Skeletal muscle cell (primary cell): ENCODE results near the gene ACAP1.
"Not testable (repeated sequence)": the region's sequence is repeated elsewhere in the genome, so short reads cannot be mapped to it uniquely, and the experiment has no call there.

Experiments
- DNase-seq: peaks from one replicate; pipeline ENCODE4 v3.0.0-alpha.2; 2010; ENCODE audit warnings: low read depth
- H3K4me3 ChIP-seq: 2 replicates; pipeline ENCODE4 v1.5.1; 2011; ENCODE audit warnings: low read depth, mild to moderate bottlenecking, control low read depth, low read length, moderate library complexity

Gene ACAP1

GRCh38 chr17:7348478-7349242, 12.3 kb downstream of the ACAP1 start:
- no peak for DNase-seq
- H3K4me3 ChIP-seq, result no peak overlapping the region

GRCh38 chr17:7351665-7352502, 15.6 kb downstream of the ACAP1 start, which contains the start of gene KCTD11:
KCTD11 (plus strand) TSS chr17:7352162.
- DNase-seq, result peak; percentile 72
- peak within 1 kb of the TSS; percentile 96 for H3K4me3 ChIP-seq

GRCh38 chr17:7352503-7352889, 16.2 kb downstream of the ACAP1 start:
- no peak for DNase-seq
- H3K4me3 ChIP-seq, result peak overlapping the region; percentile 96

- DNase-seq, result no peak
- peak overlapping the region; percentile 96 for H3K4me3 ChIP-seq
Observed at GRCh38 chr17:7352910-7353635, 16.7 kb downstream of the ACAP1 start.

GRCh38 chr17:7354262-7354843, 18.0 kb downstream of the ACAP1 start:
- DNase-seq, result peak; percentile 54

GRCh38 chr17:7355053-7355452, 18.7 kb downstream of the ACAP1 start, which contains the start of gene TMEM95:
TMEM95 (plus strand) TSS chr17:7355156; CDS start chr17:7355205, 49 bp downstream.
- H3K4me3 ChIP-seq, result peak within 1 kb of the TSS; percentile 8
- DNase-seq, result no peak

More at GRCh38 chr17:7354262-7354843, 18.0 kb downstream of the ACAP1 start:
- H3K4me3 ChIP-seq, result no peak overlapping the region

GRCh38 chr17:7355573-7355972, 19.2 kb downstream of the ACAP1 start:
- no peak overlapping the region for H3K4me3 ChIP-seq
- no peak for DNase-seq

DNA sequence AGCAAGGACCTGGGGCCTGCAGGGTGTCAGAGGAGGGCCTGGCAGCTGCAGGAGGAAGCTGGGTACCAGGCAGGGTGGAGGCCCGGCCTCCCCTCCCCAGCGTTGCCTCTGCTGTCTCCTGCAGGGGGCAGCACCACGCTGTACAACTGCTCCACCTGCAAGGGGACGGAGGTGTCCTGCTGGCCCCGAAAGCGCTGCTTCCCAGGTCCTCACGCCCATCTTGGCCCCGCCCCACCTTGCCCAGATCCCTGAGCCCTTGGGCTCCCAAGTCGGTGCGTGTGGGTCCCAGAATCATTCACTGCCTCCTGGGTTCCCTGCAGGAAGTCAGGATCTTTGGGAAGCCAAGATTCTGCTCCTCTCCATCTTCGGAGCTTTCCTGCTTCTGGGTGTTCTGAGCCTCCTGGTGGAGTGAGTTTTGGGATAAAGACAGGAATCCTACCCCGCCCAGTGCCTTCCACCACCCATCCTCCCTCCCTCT, 19.8 kb downstream of the ACAP1 start:
- no peak overlapping the region for H3K4me3 ChIP-seq
- DNase-seq, result no peak

- no peak overlapping the region for H3K4me3 ChIP-seq
- DNase-seq, result no peak
Observed at GRCh38 chr17:7356756-7357155, 20.4 kb downstream of the ACAP1 start.

GRCh38 chr17:7357381-7357780, 21.1 kb downstream of the ACAP1 start:
- no peak overlapping the region for H3K4me3 ChIP-seq
- no peak for DNase-seq

- DNase-seq, result no peak
Observed at GRCh38 chr17:7361906-7362305, 25.6 kb downstream of the ACAP1 start.

DNA sequence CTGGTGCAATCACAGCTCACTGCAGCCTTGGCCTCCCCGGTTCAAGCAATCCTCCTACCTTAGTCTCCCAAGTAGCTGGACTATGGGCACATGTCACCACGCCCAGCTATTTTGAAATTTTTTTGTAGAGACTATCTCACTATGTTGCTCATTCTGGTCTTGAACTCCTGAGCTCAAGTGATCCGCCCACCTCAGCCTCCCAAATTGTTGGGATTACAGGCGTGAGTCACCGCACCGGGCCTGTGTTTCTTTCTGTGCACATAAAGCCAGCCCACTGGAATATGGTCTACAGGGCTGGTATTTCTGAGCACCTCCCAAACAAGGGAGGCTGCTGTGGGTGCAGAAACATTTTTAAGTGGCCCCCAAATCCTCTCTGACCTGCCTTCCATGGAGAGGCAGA, 27.0 kb downstream of the ACAP1 start:
- no peak overlapping the region for H3K4me3 ChIP-seq
- DNase-seq, result no peak

More at GRCh38 chr17:7361906-7362305, 25.6 kb downstream of the ACAP1 start:
- no peak overlapping the region for H3K4me3 ChIP-seq

DNA sequence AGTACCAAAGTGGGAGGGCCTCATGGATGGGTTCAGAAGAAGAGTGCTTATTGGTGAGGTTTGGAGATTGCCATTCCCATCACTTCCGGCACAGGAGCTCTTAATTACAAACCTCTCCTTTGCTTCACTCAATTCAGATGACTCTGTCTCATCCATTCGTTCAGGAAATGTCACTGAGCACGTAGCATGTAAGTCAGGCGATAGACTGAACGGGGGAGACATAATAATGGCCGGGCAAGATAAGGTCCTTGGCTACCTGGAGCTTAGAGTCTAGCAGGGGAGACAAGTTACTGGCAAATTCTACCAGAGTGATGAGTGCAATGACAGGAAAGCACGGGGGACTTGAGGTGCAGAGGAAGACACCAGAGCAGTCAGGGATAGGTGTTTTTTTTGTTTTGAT, 29.6 kb downstream of the ACAP1 start:
- H3K4me3 ChIP-seq, DNase-seq: not testable (repeated sequence)

DNA sequence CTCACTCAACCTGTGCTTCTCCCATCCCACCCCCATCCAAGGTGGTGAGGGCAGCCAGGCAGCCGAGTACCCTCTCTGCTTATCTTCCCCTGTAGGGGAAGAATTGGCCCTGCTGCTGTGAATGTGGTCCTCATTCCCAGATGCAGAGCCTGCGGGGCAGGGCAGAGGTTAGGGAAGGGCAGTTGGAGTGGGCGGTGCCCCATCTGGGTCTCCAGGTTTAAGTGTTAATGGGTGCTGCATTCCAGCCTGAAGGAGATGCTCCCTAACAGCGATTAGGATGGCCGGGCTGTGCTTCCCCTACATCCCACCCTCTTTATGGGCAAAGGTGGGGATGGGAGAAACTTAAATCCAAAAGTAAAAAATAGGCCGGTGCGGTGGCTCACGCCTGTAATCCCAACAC, 30.8 kb downstream of the ACAP1 start:
- DNase-seq, result no peak
- no peak overlapping the region for H3K4me3 ChIP-seq

GRCh38 chr17:7367918-7368598, 31.7 kb downstream of the ACAP1 start:
- DNase-seq, result no peak
- H3K4me3 ChIP-seq, result no peak overlapping the region

GRCh38 chr17:7368599-7368994, 32.3 kb downstream of the ACAP1 start:
- H3K4me3 ChIP-seq, DNase-seq: not testable (repeated sequence)

DNA sequence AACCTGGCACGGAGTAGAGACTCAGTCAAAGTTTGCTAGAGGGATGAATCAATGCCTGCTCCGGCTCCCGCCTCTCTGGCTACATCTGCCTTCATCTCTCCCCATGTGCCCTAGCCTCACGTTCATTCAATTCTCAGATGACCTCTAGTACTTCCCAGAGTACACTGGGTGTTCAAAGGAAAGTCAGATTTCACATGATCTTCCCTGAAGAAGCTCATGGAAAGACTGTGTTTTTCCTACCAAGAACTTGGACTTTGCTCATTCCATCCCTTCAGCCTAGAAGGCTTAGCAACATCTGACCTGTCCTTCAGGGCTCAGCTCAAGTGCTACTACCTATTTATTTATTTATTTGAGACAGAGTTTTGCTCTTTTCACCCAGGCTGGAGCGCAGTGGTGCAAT, 33.5 kb downstream of the ACAP1 start:
- no peak overlapping the region for H3K4me3 ChIP-seq
- no peak for DNase-seq

GRCh38 chr17:7370853-7371252, 34.5 kb downstream of the ACAP1 start:
- no peak overlapping the region for H3K4me3 ChIP-seq
- DNase-seq, result no peak

DNA sequence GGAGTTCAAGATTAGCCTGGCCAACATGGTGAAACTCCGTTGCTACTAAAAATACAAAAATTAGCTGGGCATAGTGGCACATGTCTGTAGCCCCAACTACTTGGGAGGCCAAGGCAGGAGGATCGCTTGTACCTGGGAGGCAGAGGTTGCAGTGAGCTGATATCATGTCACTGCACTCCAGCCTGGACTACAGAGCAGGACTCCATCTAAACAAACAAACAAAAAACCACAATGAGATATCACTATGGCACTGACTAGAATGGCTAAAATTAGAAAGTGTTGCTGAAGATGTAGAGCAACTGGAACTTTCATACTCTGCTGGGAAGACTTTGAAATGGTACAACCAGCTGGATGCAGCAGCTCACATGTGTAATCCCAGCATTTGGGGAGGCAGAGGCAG, 38.0 kb downstream of the ACAP1 start:
- no peak for DNase-seq
- no peak overlapping the region for H3K4me3 ChIP-seq
